RWPE1 (cell line): Measurements from ENCODE around the gene SUN1.

Experiments
- CTCF ChIA-PET: fragments of 350-600 bp; sonication (Branson Sonifier 250); formaldehyde crosslinking; extraction: SDS; loops from one replicate; lab custom pipeline; 2021; lab: Yijun Ruan, JAX
- POLR2A ChIA-PET: fragments of 400-600 bp; formaldehyde crosslinking; extraction: SDS; loops from one replicate; lab custom pipeline; 2020; ENCODE audit warnings: antibody characterized with exemption; ENCODE audit not compliant: low non-redundant PET; lab: Yijun Ruan, JAX
- DNase-seq: peaks from one replicate; pipeline ENCODE4 v3.0.0; 2012; ENCODE audit warnings: low spot score
- H3K27ac ChIP-seq: fragments of 450-650 bp; 2 replicates; pipeline ENCODE4 v1.5.1; 2017
- CTCF ChIP-seq: fragments of 450-650 bp; conservative IDR thresholded peaks from 2 replicates; pipeline ENCODE4 v1.5.1; 2017; ENCODE audit warnings: low read depth, mild to moderate bottlenecking

SUN1 gene

GRCh38 chr7:913736-914520 is 81.7 kb downstream of the SUN1 start:
- ChIA-PET CTCF (interaction anchor here (0.6 to 1.4 kb wide), 8 partner anchors 36 to 262 kb away, joined by 3 to 8 read pairs (median 4); partner anchors contain the start of gene ADAP1), POLR2A (interaction anchor here (0.5 kb wide), 1 partner anchor 60 kb away, joined by 3 read pairs; no protein-coding TSS in a partner anchor)
- DNase-seq: peak; percentile 71
- peak; percentile 32 for TF ChIP-seq CTCF
- H3K27ac ChIP-seq: peak overlapping the region; percentile 36

- no peak for DNase-seq
- TF ChIP-seq CTCF: no peak
- ChIA-PET CTCF (interaction anchor here (0.9 to 1.4 kb wide), 3 partner anchors 39 to 151 kb away, joined by 3 to 4 read pairs (median 4); partner anchors contain the start of gene ADAP1), POLR2A (no interaction called here)
- peak overlapping the region; percentile 36 for H3K27ac ChIP-seq
Measured at GRCh38 chr7:914521-915194, 82.4 kb downstream of the SUN1 start.

GRCh38 chr7:915291-916218 is 83.3 kb downstream of the SUN1 start:
- DNase-seq: no peak
- ChIA-PET CTCF (interaction anchor here (0.8 kb wide), 1 partner anchor 37 kb away, joined by 3 read pairs; no protein-coding TSS in a partner anchor), POLR2A (no interaction called here)
- peak overlapping the region; percentile 3; the same call in 1 of the 2 replicates for H3K27ac ChIP-seq
- no peak for TF ChIP-seq CTCF

GRCh38 chr7:916291-916941 is 84.1 kb downstream of the SUN1 start:
- ChIA-PET CTCF (interaction anchor here (0.8 kb wide), 1 partner anchor 36 kb away, joined by 3 read pairs; no protein-coding TSS in a partner anchor), POLR2A (no interaction called here)
- DNase-seq: no peak
- no peak for TF ChIP-seq CTCF
- H3K27ac ChIP-seq: peak overlapping the region; percentile 3; the same call in 1 of the 2 replicates

- ChIA-PET CTCF (interaction anchor here (0.8 kb wide), 1 partner anchor 9 kb away, joined by 3 read pairs; no protein-coding TSS in a partner anchor), POLR2A (no interaction called here)
- no peak for DNase-seq
- TF ChIP-seq CTCF: no peak
- H3K27ac ChIP-seq: no peak overlapping the region
Measured at GRCh38 chr7:917255-918117, 85.2 kb downstream of the SUN1 start.
